CD4-positive, alpha-beta T cell (primary cell): ENCODE results near the gene CCDC116. TPM values are rescaled to one million over a fixed set of nuclear protein-coding genes. Genes with fewer than 3 reads are reported as not detected.
A peak's percentile ranks its signal among the peaks of the same experiment; 100 is the strongest.

Experiments used
- ATAC-seq: fragments of 200-7000 bp; cut with Tn5 transposase; one replicate; pipeline ENCODE4 v1.10.0; 2022; ENCODE audit warnings: mild to moderate bottlenecking; ENCODE audit not compliant: poor library complexity
- CTCF ChIA-PET: fragments of 350-600 bp; sonication (Branson Sonifier 250); formaldehyde crosslinking; loops from one replicate; lab custom pipeline; 2021; ENCODE audit warnings: antibody characterized with exemption, inconsistent platforms; lab: Charles Lee
- POLR2A ChIA-PET: fragments of 350-600 bp; sonication (Branson Sonifier 250); formaldehyde crosslinking; loops from one replicate; lab custom pipeline; 2021; ENCODE audit warnings: antibody characterized with exemption, inconsistent platforms; lab: Charles Lee
- DNase-seq, 14 experiments: peaks; one replicate each; pipeline ENCODE4 v3.0.0-alpha.2; 2013 to 2020; ENCODE audit warnings: mixed read lengths in 2 of 14
- H3K27ac ChIP-seq, 2 donors: one replicate each; pipeline versions ENCODE4 v1.5.1 to v1.7.0; 2013; ENCODE audit warnings: low read length in 2 of 2, low read depth in 1 of 2, mild to moderate bottlenecking in 1 of 2
- H3K27me3 ChIP-seq, 2 experiments: 1 replicate in 1 of 2; 2 replicates in 1 of 2; pipeline versions ENCODE4 v1.6.1 to v1.7.0; 2013; ENCODE audit warnings: low read length in 2 of 2, control low read depth in 1 of 2, mild to moderate bottlenecking in 1 of 2, moderate library complexity in 1 of 2; ENCODE audit not compliant: insufficient read depth in 2 of 2, control insufficient read depth in 1 of 2
- H3K36me3 ChIP-seq: one replicate; pipeline ENCODE4 v1.6.1; 2013; ENCODE audit warnings: low read length, control low read depth; ENCODE audit not compliant: insufficient read depth
- H3K4me1 ChIP-seq: one replicate; pipeline ENCODE4 v1.6.1; 2013; ENCODE audit warnings: low read length, control low read depth; ENCODE audit not compliant: insufficient read depth
- H3K4me3 ChIP-seq: one replicate; pipeline ENCODE4 v1.5.1; 2013; ENCODE audit warnings: mild to moderate bottlenecking, low read length, moderate library complexity
- H3K9me3 ChIP-seq, 2 experiments: 1 replicate in 1 of 2; 2 replicates in 1 of 2; pipeline versions ENCODE4 v1.6.1 to v1.7.0; 2013; ENCODE audit warnings: low read length in 2 of 2, mild to moderate bottlenecking in 2 of 2, control low read depth in 1 of 2, moderate library complexity in 1 of 2; ENCODE audit not compliant: control insufficient read depth in 1 of 2, insufficient read depth in 1 of 2
- H3K27ac Mint-ChIP-seq: one replicate; pipeline ENCODE4 v1.8.0; 2020; ENCODE audit warnings: mixed read lengths
- H3K27me3 Mint-ChIP-seq: one replicate; pipeline ENCODE4 v1.8.0; 2021; ENCODE audit warnings: mixed read lengths
- H3K36me3 Mint-ChIP-seq: one replicate; pipeline ENCODE4 v1.8.0; 2021; ENCODE audit warnings: low read depth, mixed read lengths
- H3K4me1 Mint-ChIP-seq: one replicate; pipeline ENCODE4 v1.8.0; 2021; ENCODE audit warnings: low read depth, mixed read lengths
- H3K4me3 Mint-ChIP-seq: one replicate; pipeline ENCODE4 v1.8.0; 2020; ENCODE audit warnings: mild to moderate bottlenecking, mixed read lengths
- H3K9me3 Mint-ChIP-seq: one replicate; pipeline ENCODE4 v1.8.0; 2020; ENCODE audit warnings: mixed read lengths
- CTCF ChIP-seq: fragments of 200-600 bp; IDR thresholded peaks from one replicate; pipeline ENCODE4 v1.8.0; 2022; ENCODE audit warnings: antibody characterized with exemption, mild to moderate bottlenecking
- intact Hi-C, 2 experiments: fragments of 100-400 bp; cut with DNase I in 1 of 2; cut with micrococcal nuclease in 1 of 2; formaldehyde crosslinking; loops; one replicate each; pipeline versions ENCODE4 v1.15.1 to v1.9.0; 2023 to 2025; cut with DNase I, micrococcal nuclease
- microRNA-seq: library from miRNA; unstranded; fragments of <30 nt; microRNA quantifications from one replicate; pipeline ENCODE4 v1.2.0, GENCODE V29; 2021; ENCODE audit warnings: borderline microRNAs expressed, borderline replicate concordance
- total RNA-seq, 174 experiments: library from RNA in 2 of 174; stranded (reverse) in 2 of 174; gene quantifications; one replicate each; pipeline ENCODE4 v1.2.3 and lab custom pipeline; 2021 to 2026

Gene CCDC116
- total RNA-seq, 2 experiments from 2014 or later: 0.14 to 0.20 TPM

- Mint-ChIP-seq H3K36me3 (peaks cover 67% of the 10 kb centered on the region), H3K4me1 (no peaks in the 10 kb centered on the region), H3K27ac (no peak overlapping the region), H3K9me3 (no peaks in the 10 kb centered on the region), H3K27me3 (no peaks in the 10 kb centered on the region), H3K4me3 (no peak overlapping the region)
- peaks cover 90% of the 10 kb centered on the region for H3K36me3 ChIP-seq
- no peak for TF ChIP-seq CTCF
- intact Hi-C loops: no loop called here
- DNase-seq (no peak), ATAC-seq (no peak)
- H3K4me3 ChIP-seq: no peak overlapping the region
- CTCF ChIA-PET: no interaction called here
- H3K9me3 ChIP-seq: no peaks in the 10 kb centered on the region
- no peak overlapping the region for H3K27ac ChIP-seq
- POLR2A ChIA-PET: no interaction called here
- H3K4me1 ChIP-seq: no peaks in the 10 kb centered on the region
- H3K27me3 ChIP-seq: no peaks in the 10 kb centered on the region
Measured at GRCh38 chr22:21685164-21685513, 52.6 kb downstream of the CCDC116 start.

- no peaks in the 10 kb centered on the region for H3K9me3 Mint-ChIP-seq
- ChIA-PET CTCF (no interaction called here), POLR2A (no interaction called here)
- no peak for TF ChIP-seq CTCF
- no peaks in the 10 kb centered on the region for H3K4me1 Mint-ChIP-seq
- H3K27ac Mint-ChIP-seq: no peak overlapping the region
- H3K27me3 Mint-ChIP-seq: no peaks in the 10 kb centered on the region
- Histone ChIP-seq H3K27ac (no peak overlapping the region), H3K9me3 (no peaks in the 10 kb centered on the region), H3K27me3 (no peaks in the 10 kb centered on the region), H3K36me3 (peaks cover 86% of the 10 kb centered on the region), H3K4me1 (no peaks in the 10 kb centered on the region), H3K4me3 (no peak overlapping the region)
- ATAC-seq (no peak), DNase-seq (no peak)
- intact Hi-C loops: no loop called here
- peaks cover 73% of the 10 kb centered on the region for H3K36me3 Mint-ChIP-seq
- no peak overlapping the region for H3K4me3 Mint-ChIP-seq
Measured at GRCh38 chr22:21686193-21686608, 53.6 kb downstream of the CCDC116 start.

Small RNA genes within 50 kb of the gene (microRNA-seq; reads per million reads assigned to microRNA genes)
- gene MIR130B (157 reads per million, percentile 69 among the genes with 10 or more reads in this experiment), gene MIR301B (not detected)

Other genes starting within 250 kb of the CCDC116 start
- under 1 TPM; 0.11 to 0.36 TPM for gene RIMBP3B, start 249.0 kb upstream of the CCDC116 start, total RNA-seq
- gene HIC2, start 215.4 kb upstream of the CCDC116 start, total RNA-seq: 10 to 100 TPM in 1 of 2 experiments, 1 to 10 TPM in 1; 10.0 TPM
- gene TMEM191C, start 165.4 kb upstream of the CCDC116 start, total RNA-seq: 1 to 10 TPM; 3.9 to 4.3 TPM
- under 1 TPM in 1 of 2 experiments, not detected in 1; 0.14 TPM for gene RIMBP3C, start 81.3 kb upstream of the CCDC116 start, total RNA-seq
- gene UBE2L3, start 65.0 kb upstream of the CCDC116 start, total RNA-seq: 10 to 100 TPM; 18.7 TPM
- gene YDJC, start 2.7 kb upstream of the CCDC116 start, total RNA-seq: 10 to 100 TPM; 23.9 to 25.2 TPM
- gene SDF2L1, start 9.5 kb downstream of the CCDC116 start, total RNA-seq: 10 to 100 TPM; 20.0 to 21.2 TPM
- gene PPIL2, start 33.3 kb downstream of the CCDC116 start, total RNA-seq: 10 to 100 TPM; 43.8 to 46.2 TPM
- 1 to 10 TPM; 2.3 to 2.6 TPM for gene YPEL1, start 103.0 kb downstream of the CCDC116 start, total RNA-seq
- 10 to 100 TPM; 39.4 to 44.0 TPM for gene MAPK1, start 234.9 kb downstream of the CCDC116 start, total RNA-seq